T-cell (primary cell): ENCODE data around the gene RBKS. TPM values are rescaled to one million over a fixed set of nuclear protein-coding genes. Genes with fewer than 3 reads are reported as not detected.
"Not testable (repeated sequence)": the region's sequence is repeated elsewhere in the genome, so short reads cannot be mapped to it uniquely, and the experiment has no call there.

Source experiments
- ATAC-seq, 4 experiments: fragments of 200-7000 bp in 3 of 4; fragments of 150-1000 bp in 1 of 4; cut with Tn5 transposase; replicated peaks in 1 of 4; 1 replicate in 3 of 4; 2 replicates in 1 of 4; pipeline ENCODE4 v1.10.0; 2021; ENCODE audit warnings: moderate library complexity in 3 of 4, mild to moderate bottlenecking in 2 of 4, moderate number of reproducible peaks in 1 of 4
- CTCF ChIA-PET, 2 donors: fragments of 300-600 bp; sonication (Branson Sonifier 250); formaldehyde crosslinking; loops; one replicate each; lab custom pipeline; 2022; ENCODE audit warnings: antibody characterized with exemption in 2 of 2; lab: Charles Lee
- POLR2A ChIA-PET, 2 donors: fragments of 300-600 bp; sonication (Branson Sonifier 250); formaldehyde crosslinking; loops; one replicate each; lab custom pipeline; 2022; ENCODE audit warnings: antibody characterized with exemption in 2 of 2; lab: Charles Lee
- DNase-seq, 35 experiments: peaks; one replicate each; pipeline versions ENCODE4 v3.0.0 to v3.0.0-alpha.2; 2013 to 2023
- H3K27ac ChIP-seq: one replicate; pipeline ENCODE4 v1.5.1; 2013; ENCODE audit warnings: low read length
- H3K27me3 ChIP-seq, 2 experiments: replicated peaks in 1 of 2; 1 replicate in 1 of 2; 2 replicates in 1 of 2; pipeline versions ENCODE4 v1.6.1 to v1.7.0; 2013; ENCODE audit warnings: low read length in 1 of 2, mixed read lengths in 1 of 2; ENCODE audit not compliant: control insufficient read depth in 2 of 2, insufficient read depth in 2 of 2; ENCODE audit errors: extremely low read depth in 1 of 2
- H3K36me3 ChIP-seq, 2 donors: 1 replicate in 1 of 2; 2 replicates in 1 of 2; pipeline versions ENCODE4 v1.6.1 to v1.7.0; 2013; ENCODE audit warnings: low read length in 1 of 2; ENCODE audit not compliant: control insufficient read depth in 2 of 2, insufficient read depth in 1 of 2; ENCODE audit errors: extremely low read depth in 1 of 2
- H3K4me1 ChIP-seq, 2 experiments: 1 replicate in 1 of 2; 2 replicates in 1 of 2; pipeline versions ENCODE4 v1.6.1 to v1.7.0; 2013; ENCODE audit warnings: low read length in 2 of 2, mixed read lengths in 1 of 2; ENCODE audit not compliant: insufficient read depth in 2 of 2, control insufficient read depth in 1 of 2; ENCODE audit errors: extremely low read depth in 1 of 2
- H3K4me3 ChIP-seq, 2 donors: 1 replicate in 1 of 2; 2 replicates in 1 of 2; pipeline versions ENCODE4 v1.5.1 to v1.7.0; 2013; ENCODE audit warnings: mild to moderate bottlenecking in 2 of 2, low read length in 1 of 2, moderate library complexity in 1 of 2; ENCODE audit not compliant: control insufficient read depth in 1 of 2; ENCODE audit errors: extremely low read depth in 1 of 2
- H3K9me3 ChIP-seq: 2 replicates; pipeline ENCODE4 v1.7.0; 2013
- H3K27ac Mint-ChIP-seq, 2 donors: one replicate each; pipeline ENCODE4 v1.8.0; 2020 to 2021; ENCODE audit warnings: mild to moderate bottlenecking in 2 of 2, mixed read lengths in 2 of 2
- H3K27me3 Mint-ChIP-seq, 2 donors: one replicate each; pipeline ENCODE4 v1.8.0; 2021 to 2022; ENCODE audit warnings: mixed read lengths in 2 of 2
- H3K36me3 Mint-ChIP-seq: one replicate; pipeline ENCODE4 v1.8.0; 2021; ENCODE audit warnings: mixed read lengths
- H3K4me1 Mint-ChIP-seq, 3 donors: one replicate each; pipeline ENCODE4 v1.8.0; 2020 to 2022; ENCODE audit warnings: mixed read lengths in 3 of 3, mild to moderate bottlenecking in 1 of 3
- H3K4me3 Mint-ChIP-seq, 3 donors: one replicate each; pipeline ENCODE4 v1.8.0; 2020 to 2022; ENCODE audit warnings: mild to moderate bottlenecking in 3 of 3, mixed read lengths in 3 of 3, moderate library complexity in 3 of 3
- H3K9me3 Mint-ChIP-seq, 3 donors: one replicate each; pipeline ENCODE4 v1.8.0; 2020 to 2022; ENCODE audit warnings: mixed read lengths in 3 of 3
- WGBS: methylation state at CpG from one replicate; pipeline ENCODE4 v1.1.5; 2013; ENCODE audit warnings: missing lambda C conversion rate; ENCODE audit not compliant: insufficient coverage; 5-methylcytosine and 5-hydroxymethylcytosine counted together
- total RNA-seq, 35 experiments: library from RNA in 6 of 35; stranded (reverse) in 6 of 35; fragments of 120-200 nt in 1 of 35; gene quantifications; one replicate each; pipeline versions ENCODE4 v1.2.1 to v1.2.4 and lab custom pipeline; 2013 to 2026

RBKS gene
- total RNA-seq, 5 donors from 2014 or later (not counting 1 experiment from before 2014, with no cell fraction given): 1.1 to 6.7 (median 1.5) TPM

GRCh38 chr2:27772804-27773203 is 117.4 kb downstream of the RBKS start:
- POLR2A ChIA-PET: interaction anchor here (0.6 to 0.8 kb wide), 3 partner anchors 13 to 671 kb away, joined by 3 to 4 read pairs (median 3); no protein-coding TSS in a partner anchor
- Mint-ChIP-seq H3K9me3 (no peaks in the 10 kb centered on the region), H3K36me3 (peaks cover 28% of the 10 kb centered on the region), H3K27me3 (peaks cover 0 to 2% of the 10 kb centered on the region in 2 donors), H3K4me3 (peak overlapping the region; percentile 77 to 100 (median 99)), H3K4me1 (peaks cover 48 to 56% (median 55%) of the 10 kb centered on the region in 3 donors), H3K27ac (peak overlapping the region; percentile 48 to 63)
- ATAC-seq (no peak), DNase-seq (no peak)
- H3K27me3 ChIP-seq: peaks cover 0 to 3% of the 10 kb centered on the region in 2 experiments
- no peaks in the 10 kb centered on the region for H3K9me3 ChIP-seq
- peaks cover 4 to 21% of the 10 kb centered on the region in 2 donors for H3K36me3 ChIP-seq
- H3K4me3 ChIP-seq: no peak overlapping the region
- CTCF ChIA-PET: interaction anchor here in 1 of 2 donors (0.6 kb wide), 1 partner anchor 794 kb away, joined by 4 read pairs; no protein-coding TSS in a partner anchor
- WGBS: no CpG with 5 or more reads among the region's 2 CpGs
- peaks cover 12 to 17% of the 10 kb centered on the region in 2 experiments for H3K4me1 ChIP-seq
- H3K27ac ChIP-seq: no peak overlapping the region

- ATAC-seq (peak; percentile 94 to 95 (median 94)), DNase-seq (peak; percentile 77 to 94 (median 89))
- Histone ChIP-seq H3K27ac (peak within 1 kb of the TSS; percentile 80), H3K4me1 (peaks cover 12 to 17% of the 10 kb centered on the region in 2 experiments), H3K27me3 (peaks cover 0 to 3% of the 10 kb centered on the region in 2 experiments), H3K9me3 (no peaks in the 10 kb centered on the region), H3K36me3 (peaks cover 4 to 17% of the 10 kb centered on the region in 2 donors), H3K4me3 (peak within 1 kb of the TSS; percentile 85 to 99)
- Mint-ChIP-seq H3K4me3 (peak within 1 kb of the TSS; percentile 99 to 100 (median 99)), H3K27ac (peak within 1 kb of the TSS; percentile 99 to 100), H3K4me1 (peaks cover 44 to 50% (median 49%) of the 10 kb centered on the region in 3 donors), H3K36me3 (peaks cover 24% of the 10 kb centered on the region), H3K9me3 (no peaks in the 10 kb centered on the region), H3K27me3 (peaks cover 0 to 2% of the 10 kb centered on the region in 2 donors)
- ChIA-PET POLR2A (interaction anchor here (0.6 kb wide), 3 partner anchors 35 to 621 kb away, joined by 3 to 4 read pairs (median 3); no protein-coding TSS in a partner anchor), CTCF (interaction anchor here in 1 of 2 donors (0.6 kb wide), 2 partner anchors 118 to 795 kb away, joined by 3 to 4 read pairs; no protein-coding TSS in a partner anchor)
- under 1% methylated on average over 41 of the region's 48 CpGs for WGBS
Observed at GRCh38 chr2:27771548-27772335, 118.4 kb downstream of the RBKS start, which contains the start of gene MRPL33. Gene MRPL33 (plus strand): TSS chr2:27771719. CDS start chr2:27771778, 59 bp downstream.

- CTCF ChIA-PET: no interaction called here
Observed at GRCh38 chr2:27771202-27771547, 119.0 kb downstream of the RBKS start.

GRCh38 chr2:27766287-27766661 is 123.9 kb downstream of the RBKS start:
- peaks cover 6 to 17% (median 17%) of the 10 kb centered on the region in 3 donors for H3K4me1 Mint-ChIP-seq
- no peak overlapping the region for H3K27ac ChIP-seq

More at GRCh38 chr2:27771202-27771547, 119.0 kb downstream of the RBKS start:
- Histone ChIP-seq H3K4me1 (peaks cover 12 to 17% of the 10 kb centered on the region in 2 experiments), H3K4me3 (peak overlapping the region; percentile 85 to 99), H3K9me3 (no peaks in the 10 kb centered on the region), H3K27ac (peak overlapping the region; percentile 80), H3K27me3 (peaks cover 0 to 3% of the 10 kb centered on the region in 2 experiments), H3K36me3 (peaks cover 4 to 15% of the 10 kb centered on the region in 2 donors)
- peaks cover 22% of the 10 kb centered on the region for H3K36me3 Mint-ChIP-seq
- WGBS: 19% methylated on average over 13 of the region's 13 CpGs
- POLR2A ChIA-PET: interaction anchor here in 1 of 2 donors (0.6 kb wide), 2 partner anchors 34 to 45 kb away, joined by 3 read pairs; no protein-coding TSS in a partner anchor
- ATAC-seq (peak; percentile 24 to 33 (median 28)), DNase-seq (no peak)
- H3K27ac Mint-ChIP-seq: peak overlapping the region; percentile 99 to 100
- peak overlapping the region; percentile 99 to 100 (median 99) for H3K4me3 Mint-ChIP-seq
- peaks cover 0 to 2% of the 10 kb centered on the region in 2 donors for H3K27me3 Mint-ChIP-seq
- H3K4me1 Mint-ChIP-seq: peaks cover 39 to 47% (median 46%) of the 10 kb centered on the region in 3 donors
- H3K9me3 Mint-ChIP-seq: no peaks in the 10 kb centered on the region

GRCh38 chr2:27765621-27766286 is 124.4 kb downstream of the RBKS start:
- Histone ChIP-seq H3K27me3 (peaks cover 0 to 7% of the 10 kb centered on the region in 2 experiments), H3K9me3 (no peaks in the 10 kb centered on the region), H3K4me3 (peak overlapping the region in 1 of 2 donors; percentile 16), H3K27ac (no peak overlapping the region), H3K36me3 (no peaks in the 10 kb centered on the region), H3K4me1 (peaks cover 0 to 10% of the 10 kb centered on the region in 2 experiments)
- ChIA-PET POLR2A (no interaction called here), CTCF (no interaction called here)
- ATAC-seq (peak in 3 of 4 experiments; percentile 53 to 67 (median 63)), DNase-seq (peak in 31 of 35 experiments; percentile 6 to 67 (median 39))
- H3K27ac Mint-ChIP-seq: no peak overlapping the region
- no peaks in the 10 kb centered on the region for H3K9me3 Mint-ChIP-seq
- peaks cover 3% of the 10 kb centered on the region in 2 donors for H3K27me3 Mint-ChIP-seq
- H3K4me3 Mint-ChIP-seq: peak overlapping the region; percentile 60 to 65 (median 65)
- H3K4me1 Mint-ChIP-seq: peaks cover under 1 to 12% (median 12%) of the 10 kb centered on the region in 3 donors
- WGBS: 48% methylated on average over 21 of the region's 29 CpGs
- H3K36me3 Mint-ChIP-seq: no peaks in the 10 kb centered on the region

More at GRCh38 chr2:27766287-27766661, 123.9 kb downstream of the RBKS start:
- Histone ChIP-seq H3K27me3 (peaks cover 0 to 7% of the 10 kb centered on the region in 2 experiments), H3K9me3 (no peaks in the 10 kb centered on the region), H3K36me3 (no peaks in the 10 kb centered on the region), H3K4me1 (peaks cover 0 to 16% of the 10 kb centered on the region in 2 experiments), H3K4me3 (no peak overlapping the region)
- Mint-ChIP-seq H3K9me3 (no peaks in the 10 kb centered on the region), H3K27ac (no peak overlapping the region), H3K27me3 (peaks cover 3% of the 10 kb centered on the region in 2 donors), H3K4me3 (peak overlapping the region; percentile 60 to 65 (median 65)), H3K36me3 (no peaks in the 10 kb centered on the region)
- CTCF ChIA-PET: no interaction called here
- POLR2A ChIA-PET: no interaction called here
- ATAC-seq (no peak), DNase-seq (no peak)
- WGBS: no CpG with 5 or more reads among the region's 2 CpGs

GRCh38 chr2:27764526-27764925 is 125.7 kb downstream of the RBKS start:
- no CpG with 5 or more reads among the region's 3 CpGs for WGBS
- ATAC-seq, H3K36me3 ChIP-seq, H3K9me3 ChIP-seq, H3K27ac ChIP-seq, H3K36me3 Mint-ChIP-seq, H3K4me3 ChIP-seq, H3K27me3 ChIP-seq, H3K27ac Mint-ChIP-seq, H3K27me3 Mint-ChIP-seq, H3K4me1 ChIP-seq, CTCF ChIA-PET, H3K9me3 Mint-ChIP-seq, POLR2A ChIA-PET, DNase-seq, H3K4me3 Mint-ChIP-seq: not testable (repeated sequence)
- H3K4me1 Mint-ChIP-seq: peaks cover 0 to 12% (median 12%) of the 10 kb centered on the region in 3 donors
